Measurements from ENCODE around the gene ARL5A.

ARL5A gene

DNA sequence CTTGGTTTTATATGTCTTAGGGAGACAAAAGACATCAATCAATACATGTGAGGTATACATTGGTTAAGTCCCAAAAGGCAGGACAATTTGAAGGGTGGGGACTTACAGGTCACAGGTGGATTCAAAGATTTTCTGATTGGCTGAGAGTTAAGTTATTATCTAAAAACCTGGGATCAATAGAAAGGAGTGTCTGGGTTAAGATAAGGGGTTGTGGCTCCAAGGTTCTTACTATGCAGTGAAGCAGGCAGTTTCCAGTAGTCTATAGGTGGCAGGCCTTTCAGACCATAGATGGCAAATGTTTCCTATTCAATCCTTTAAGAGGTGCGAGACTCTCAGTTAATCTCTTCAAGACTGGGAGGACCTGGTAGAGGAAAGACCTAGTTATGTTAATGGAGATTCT, 51.9 kb downstream of the ARL5A start:
- DNase-seq (ENCODE audit: insufficient read length, low spot score): no peak
- TF ChIP-seq POU2F2 (IDR thresholded peaks at IDR 0.05; ENCODE audit: low read depth, low read length) (no peak), TAF1 (IDR thresholded peaks at IDR 0.05; ENCODE audit: low read depth, low read length) (no peak), PAX5 (IDR thresholded peaks at IDR 0.05; ENCODE audit: insufficient read depth, low read length, severe bottlenecking) (no peak), SPI1 (IDR thresholded peaks at IDR 0.05; ENCODE audit: low read depth, low read length) (no peak), POLR2AphosphoS5 (IDR thresholded peaks at IDR 0.05; ENCODE audit: low read depth, low read length) (no peak), POLR2A (IDR thresholded peaks at IDR 0.05; ENCODE audit: low read depth, low read length) (no peak)
- no peak for FAIRE-seq

- DNase-seq (ENCODE audit: insufficient read length, low spot score): no peak
- FAIRE-seq: peak; percentile 92
- 0 out of 2 replicates have a peak, but pooled peaks have one; percentile 44 for TF ChIP-seq POLR2A (IDR thresholded peaks at IDR 0.05; ENCODE audit: low read depth, low read length)
- no peak for TF ChIP-seq TAF1 (IDR thresholded peaks at IDR 0.05; ENCODE audit: low read depth, low read length)
- TF ChIP-seq POU2F2 (IDR thresholded peaks at IDR 0.05; ENCODE audit: low read depth, low read length): peak; percentile 80
- TF ChIP-seq PAX5 (IDR thresholded peaks at IDR 0.05; ENCODE audit: insufficient read depth, low read length, severe bottlenecking): no peak
Observed at GRCh38 chr2:151775057-151775740, 53.0 kb downstream of the ARL5A start.

- FAIRE-seq: no peak
- TF ChIP-seq POLR2AphosphoS5 (IDR thresholded peaks at IDR 0.05; ENCODE audit: low read depth, low read length) (no peak), POLR2A (IDR thresholded peaks at IDR 0.05; ENCODE audit: low read depth, low read length) (no peak), POU2F2 (IDR thresholded peaks at IDR 0.05; ENCODE audit: low read depth, low read length) (no peak), TAF1 (IDR thresholded peaks at IDR 0.05; ENCODE audit: low read depth, low read length) (no peak), SPI1 (IDR thresholded peaks at IDR 0.05; ENCODE audit: low read depth, low read length) (no peak), PAX5 (IDR thresholded peaks at IDR 0.05; ENCODE audit: insufficient read depth, low read length, severe bottlenecking) (no peak)
- DNase-seq (ENCODE audit: insufficient read length, low spot score): no peak
Observed at GRCh38 chr2:151774506-151774905, 53.7 kb downstream of the ARL5A start.

- TF ChIP-seq PAX5 (IDR thresholded peaks at IDR 0.05; ENCODE audit: insufficient read depth, low read length, severe bottlenecking) (peak; percentile 83), POU2F2 (IDR thresholded peaks at IDR 0.05; ENCODE audit: low read depth, low read length) (peak; percentile 70), TAF1 (IDR thresholded peaks at IDR 0.05; ENCODE audit: low read depth, low read length) (no peak), SPI1 (IDR thresholded peaks at IDR 0.05; ENCODE audit: low read depth, low read length) (peak; percentile 97), POLR2A (IDR thresholded peaks at IDR 0.05; ENCODE audit: low read depth, low read length) (peak; percentile 23; the same call in 1 of the 2 replicates), POLR2AphosphoS5 (IDR thresholded peaks at IDR 0.05; ENCODE audit: low read depth, low read length) (no peak)
- DNase-seq (ENCODE audit: insufficient read length, low spot score): peak; percentile 35
Observed at GRCh38 chr2:151771599-151772358, 56.4 kb downstream of the ARL5A start.

DNA sequence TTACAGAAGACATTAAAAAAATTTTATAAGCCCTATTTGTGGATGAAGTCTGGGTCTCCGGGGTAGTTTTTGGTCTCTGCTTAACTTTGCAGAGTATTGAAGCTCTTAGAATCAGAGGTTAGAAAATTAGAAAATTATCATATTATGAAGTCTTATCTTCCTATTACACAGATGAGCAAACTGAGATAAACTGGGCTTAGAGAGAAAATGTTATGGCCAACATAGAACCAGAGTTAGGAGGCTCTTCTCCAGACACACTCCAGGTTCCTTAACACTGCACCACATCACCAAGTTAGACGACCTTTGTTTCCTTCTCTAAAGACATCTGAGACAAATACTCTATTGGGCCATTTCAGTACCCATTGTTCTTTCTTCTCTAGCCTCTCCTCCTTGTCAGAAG, 57.2 kb downstream of the ARL5A start:
- no peak for TF ChIP-seq POLR2AphosphoS5 (IDR thresholded peaks at IDR 0.05; ENCODE audit: low read depth, low read length)
- FAIRE-seq: no peak
- no peak for DNase-seq (ENCODE audit: insufficient read length, low spot score)

More at GRCh38 chr2:151771599-151772358, 56.4 kb downstream of the ARL5A start:
- peak; percentile 97 for FAIRE-seq

DNA sequence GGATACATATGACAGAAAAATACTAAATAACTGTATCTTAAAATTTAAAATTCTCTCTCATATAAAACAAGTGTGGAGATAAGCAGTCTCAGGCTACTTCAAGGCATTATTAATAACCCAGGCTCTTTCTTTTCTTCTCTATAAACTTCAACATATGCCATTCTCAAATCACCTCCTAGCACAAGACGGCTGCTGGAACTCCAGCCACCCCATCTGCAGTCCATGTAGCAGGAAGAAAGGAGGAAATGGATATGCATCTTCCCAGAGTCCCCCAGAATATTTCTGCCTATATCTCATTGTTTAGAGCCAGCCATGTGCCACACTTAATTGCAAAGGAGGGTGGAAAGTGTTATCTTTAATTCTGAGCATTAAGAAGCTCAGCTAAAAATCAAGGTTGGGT, 58.6 kb downstream of the ARL5A start:
- DNase-seq (ENCODE audit: insufficient read length, low spot score) (no peak), FAIRE-seq (no peak)
- TF ChIP-seq TAF1 (IDR thresholded peaks at IDR 0.05; ENCODE audit: low read depth, low read length): no peak

GRCh38 chr2:151767536-151767935, 60.7 kb downstream of the ARL5A start:
- TF ChIP-seq TAF1 (IDR thresholded peaks at IDR 0.05; ENCODE audit: low read depth, low read length) (no peak), POLR2A (IDR thresholded peaks at IDR 0.05; ENCODE audit: low read depth, low read length) (no peak), SPI1 (IDR thresholded peaks at IDR 0.05; ENCODE audit: low read depth, low read length) (no peak)
- DNase-seq (ENCODE audit: insufficient read length, low spot score): no peak
- no peak for FAIRE-seq

DNA sequence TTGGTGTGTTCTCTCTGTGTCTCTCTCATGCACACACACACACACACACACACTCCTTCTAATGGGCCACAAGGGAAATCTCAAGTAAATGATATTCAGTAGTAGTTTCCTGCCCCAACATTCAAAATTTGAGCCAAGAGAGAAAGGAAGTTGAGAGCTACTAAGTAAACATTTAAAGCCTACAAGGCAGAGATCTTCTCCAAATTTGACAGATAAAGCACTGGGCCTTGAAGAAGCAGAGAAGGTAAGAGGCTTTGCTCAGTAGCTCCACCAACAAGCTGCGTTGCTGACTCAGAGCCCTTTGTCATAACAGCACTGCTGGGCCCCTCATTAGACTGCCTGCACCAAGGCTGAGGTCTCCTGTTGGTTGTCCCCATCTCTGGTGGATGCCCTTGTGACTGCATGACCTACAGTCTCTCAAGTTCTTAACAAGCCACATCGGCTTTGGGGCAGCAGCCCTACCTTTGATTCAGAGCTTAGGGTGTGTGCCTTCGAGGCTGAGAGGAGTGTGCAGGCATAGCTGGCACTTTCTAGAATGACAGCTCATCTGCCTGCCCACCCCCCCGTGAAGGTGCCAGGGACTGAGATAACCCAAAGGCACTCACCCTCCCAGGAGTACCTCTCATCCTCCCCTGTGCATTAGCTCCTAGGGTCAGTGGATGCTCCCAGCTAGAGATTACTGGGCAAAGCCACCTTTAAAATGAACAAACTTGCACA, 61.6 kb downstream of the ARL5A start:
- FAIRE-seq: peak; percentile 81
- TF ChIP-seq POU2F2 (IDR thresholded peaks at IDR 0.05; ENCODE audit: low read depth, low read length): no peak
- 0 out of 2 replicates have a peak, but pooled peaks have one; percentile 30 for TF ChIP-seq POLR2A (IDR thresholded peaks at IDR 0.05; ENCODE audit: low read depth, low read length)
- no peak for DNase-seq (ENCODE audit: insufficient read length, low spot score)

- no peak for TF ChIP-seq PAX5 (IDR thresholded peaks at IDR 0.05; ENCODE audit: insufficient read depth, low read length, severe bottlenecking)
- no peak for TF ChIP-seq SPI1 (IDR thresholded peaks at IDR 0.05; ENCODE audit: low read depth, low read length)
- TF ChIP-seq POU2F2 (IDR thresholded peaks at IDR 0.05; ENCODE audit: low read depth, low read length): no peak
- no peak for TF ChIP-seq POLR2AphosphoS5 (IDR thresholded peaks at IDR 0.05; ENCODE audit: low read depth, low read length)
- no peak for TF ChIP-seq POLR2A (IDR thresholded peaks at IDR 0.05; ENCODE audit: low read depth, low read length)
- TF ChIP-seq TAF1 (IDR thresholded peaks at IDR 0.05; ENCODE audit: low read depth, low read length): no peak
- DNase-seq (ENCODE audit: insufficient read length, low spot score): no peak
- FAIRE-seq: peak; percentile 64
Observed at GRCh38 chr2:151765760-151766410, 62.3 kb downstream of the ARL5A start.

Data from GM12891 (cell line).